Measurements from ENCODE around the gene SORBS2. TPM values are rescaled to one million over a fixed set of nuclear protein-coding genes. Genes with fewer than 3 reads are reported as not detected.

Gene SORBS2
- total RNA-seq, 1 donor: 2.1 TPM

DNA sequence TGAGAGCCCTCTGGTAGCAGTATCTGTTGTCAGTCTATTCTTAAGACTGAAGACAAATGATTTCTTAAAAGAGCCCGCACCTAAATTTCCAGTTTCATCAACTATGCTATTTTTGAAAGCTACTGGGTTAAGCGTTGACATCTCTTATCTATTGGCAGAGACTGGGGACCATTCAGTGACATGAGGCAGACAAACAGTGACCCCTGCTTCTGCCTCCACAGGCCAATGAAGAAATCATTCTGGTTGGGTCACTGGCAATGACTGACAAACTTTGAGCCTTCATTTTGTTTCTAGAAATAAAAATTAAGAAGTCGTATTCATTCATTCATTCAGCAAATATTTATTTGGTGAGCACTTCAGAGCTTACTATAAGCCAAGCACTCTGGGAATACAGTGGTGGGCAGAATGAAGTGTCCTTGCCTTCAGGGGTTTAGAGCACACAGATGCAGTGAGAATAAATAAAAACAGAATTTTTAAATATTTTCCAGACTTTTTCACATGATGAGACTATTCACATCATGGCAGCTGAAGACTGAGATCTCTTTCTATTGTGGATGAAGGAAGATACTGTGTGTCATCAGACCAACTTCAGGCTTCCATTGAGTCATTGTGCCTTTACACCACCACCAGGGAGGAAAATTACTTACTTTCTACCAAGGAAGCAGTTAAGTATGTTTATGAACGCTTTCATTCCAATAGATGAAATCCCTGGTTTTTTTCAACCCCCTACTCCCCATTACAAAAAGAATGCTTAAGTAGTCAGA lies 36.0 kb downstream of the SORBS2 start:
- Histone ChIP-seq H3K4me1 (ENCODE audit: insufficient read depth, low read length) (no peaks in the 10 kb centered on the region), H3K9me3 (ENCODE audit: low read depth, low read length) (no peaks in the 10 kb centered on the region), H3K4me3 (ENCODE audit: low read length) (no peak overlapping the region)

DNA sequence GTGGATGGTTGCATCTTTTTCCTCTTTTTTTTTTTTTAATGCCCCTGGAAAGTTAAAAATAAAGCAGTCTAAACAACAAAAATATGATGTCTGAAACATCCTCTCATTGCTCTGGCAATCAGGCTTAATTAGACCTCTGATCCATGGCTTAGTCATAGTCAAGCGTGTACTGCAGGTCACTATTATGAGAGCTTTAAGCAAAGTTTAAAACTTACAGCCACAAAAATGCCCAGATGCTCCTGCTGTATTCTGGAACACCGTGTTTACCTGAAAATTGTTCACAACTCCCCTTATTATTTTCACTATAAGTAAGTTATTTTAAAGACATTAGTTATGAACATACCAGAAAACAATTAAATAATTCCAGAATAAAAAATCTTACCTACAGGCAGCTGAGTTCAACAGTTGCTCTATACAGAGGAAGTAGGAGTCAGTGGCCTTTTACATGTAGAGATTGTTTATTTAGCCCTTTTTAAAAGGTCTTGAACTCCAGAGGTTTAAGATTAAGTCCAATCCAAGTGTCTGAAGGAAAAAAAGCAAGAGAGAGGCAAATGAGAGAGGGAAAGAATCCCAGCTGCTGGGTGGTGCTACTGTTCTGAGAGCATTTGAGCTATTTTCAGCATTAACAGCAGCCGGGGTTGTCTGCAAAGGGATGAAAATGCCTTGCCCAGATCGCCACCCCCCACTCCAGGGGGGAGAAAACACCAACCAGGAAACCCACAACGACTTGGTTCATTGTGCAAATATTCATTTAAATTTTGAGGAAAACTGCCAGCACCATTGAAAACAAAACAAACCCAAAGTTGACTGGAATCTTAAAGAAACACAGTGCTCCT lies 36.9 kb downstream of the SORBS2 start:
- H3K4me1 ChIP-seq (ENCODE audit: insufficient read depth, low read length): no peaks in the 10 kb centered on the region

More for the DNA sequence above, 36.0 kb downstream of the SORBS2 start:
- H3K27me3 ChIP-seq (ENCODE audit: insufficient read depth, low read length): no peaks in the 10 kb centered on the region

DNA sequence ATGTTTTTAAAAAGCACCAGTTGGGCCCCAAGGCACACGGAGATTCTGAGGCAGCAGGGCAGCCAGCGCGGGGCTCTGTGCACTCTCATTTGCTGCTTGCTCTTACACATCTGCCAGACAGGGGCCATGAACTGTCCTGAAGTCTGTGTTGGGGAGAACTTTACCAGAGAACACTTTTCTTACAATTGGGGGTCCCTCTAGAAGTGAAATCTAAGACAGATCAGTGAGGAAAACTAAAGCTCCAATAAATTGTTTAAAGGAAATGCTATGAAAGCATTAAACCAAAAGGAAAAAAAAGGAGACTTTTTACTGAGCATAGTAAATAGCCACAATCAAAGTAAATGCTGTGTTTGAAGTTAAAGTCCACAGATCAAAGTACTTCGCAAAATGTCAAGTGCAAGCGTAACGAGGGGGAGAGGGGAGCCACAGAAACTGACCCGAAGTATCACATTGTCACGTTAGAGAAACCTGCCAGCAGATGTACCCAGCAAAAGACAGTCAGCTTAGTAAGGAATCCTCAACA lies 37.8 kb downstream of the SORBS2 start:
- Histone ChIP-seq H3K4me1 (ENCODE audit: insufficient read depth, low read length) (no peaks in the 10 kb centered on the region), H3K4me3 (ENCODE audit: low read length) (no peak overlapping the region), H3K9me3 (ENCODE audit: low read depth, low read length) (no peaks in the 10 kb centered on the region), H3K27me3 (ENCODE audit: insufficient read depth, low read length) (no peaks in the 10 kb centered on the region)

More for the DNA sequence above, 36.9 kb downstream of the SORBS2 start:
- Histone ChIP-seq H3K9me3 (ENCODE audit: low read depth, low read length) (no peaks in the 10 kb centered on the region), H3K27me3 (ENCODE audit: insufficient read depth, low read length) (no peaks in the 10 kb centered on the region), H3K4me3 (ENCODE audit: low read length) (no peak overlapping the region)

DNA sequence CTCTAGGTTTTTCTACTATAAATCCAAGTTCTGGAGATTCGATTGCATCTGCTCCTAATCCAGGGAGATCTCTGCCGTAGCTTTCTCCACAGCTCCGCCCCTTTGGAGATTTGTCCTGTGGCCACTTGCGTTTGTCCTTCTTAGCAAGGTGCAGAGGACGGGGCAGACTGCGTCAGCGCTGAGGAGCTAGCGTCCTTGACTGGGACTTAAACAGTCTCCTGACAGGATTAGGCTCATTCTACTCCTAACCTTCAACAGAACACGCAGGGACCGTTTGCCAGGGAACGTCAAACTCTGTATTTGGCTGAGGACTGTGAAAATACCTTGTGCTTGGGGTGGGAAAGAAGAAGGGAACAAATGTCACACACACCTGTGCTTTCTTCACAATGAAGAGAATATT lies 38.6 kb downstream of the SORBS2 start:
- no peaks in the 10 kb centered on the region for H3K4me1 ChIP-seq (ENCODE audit: insufficient read depth, low read length)
- no peaks in the 10 kb centered on the region for H3K27me3 ChIP-seq (ENCODE audit: insufficient read depth, low read length)
- no peaks in the 10 kb centered on the region for H3K9me3 ChIP-seq (ENCODE audit: low read depth, low read length)
- no peak overlapping the region for H3K4me3 ChIP-seq (ENCODE audit: low read length)

DNA sequence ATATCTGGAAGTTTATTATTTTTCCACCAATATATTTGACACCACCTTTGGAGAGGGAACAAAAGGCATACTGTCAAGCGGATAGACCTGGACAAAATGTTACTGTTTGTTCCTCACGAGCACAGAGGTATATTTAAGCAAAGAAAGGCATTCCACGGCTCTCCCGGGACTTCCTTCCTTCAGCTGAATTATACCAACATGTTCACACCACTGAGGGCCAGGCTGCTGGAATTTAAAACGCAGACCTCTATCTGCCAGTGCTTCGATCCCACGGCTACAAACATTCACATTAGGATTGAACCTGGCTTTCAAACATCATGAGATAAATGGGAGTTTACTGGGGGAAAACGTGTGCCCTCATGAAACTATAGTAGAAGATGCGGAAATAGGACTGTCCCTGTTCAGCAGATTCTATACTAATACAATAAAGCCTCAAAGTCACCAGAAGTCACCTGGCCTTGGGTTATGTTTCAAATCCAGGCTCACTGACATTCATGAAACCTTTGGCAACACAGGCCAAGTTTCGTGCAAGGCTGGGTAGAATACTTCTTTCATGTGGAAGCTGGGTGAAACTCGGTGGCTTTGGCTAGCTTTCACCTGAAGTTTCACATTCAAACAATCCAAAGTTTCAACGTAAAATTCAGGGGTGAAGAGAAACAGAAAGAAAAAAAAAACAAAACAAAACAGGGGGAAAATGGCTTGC lies 39.5 kb downstream of the SORBS2 start:
- H3K4me1 ChIP-seq (ENCODE audit: insufficient read depth, low read length): no peaks in the 10 kb centered on the region
- H3K27me3 ChIP-seq (ENCODE audit: insufficient read depth, low read length): no peaks in the 10 kb centered on the region
- H3K9me3 ChIP-seq (ENCODE audit: low read depth, low read length): no peaks in the 10 kb centered on the region
- H3K4me3 ChIP-seq (ENCODE audit: low read length): no peak overlapping the region

DNA sequence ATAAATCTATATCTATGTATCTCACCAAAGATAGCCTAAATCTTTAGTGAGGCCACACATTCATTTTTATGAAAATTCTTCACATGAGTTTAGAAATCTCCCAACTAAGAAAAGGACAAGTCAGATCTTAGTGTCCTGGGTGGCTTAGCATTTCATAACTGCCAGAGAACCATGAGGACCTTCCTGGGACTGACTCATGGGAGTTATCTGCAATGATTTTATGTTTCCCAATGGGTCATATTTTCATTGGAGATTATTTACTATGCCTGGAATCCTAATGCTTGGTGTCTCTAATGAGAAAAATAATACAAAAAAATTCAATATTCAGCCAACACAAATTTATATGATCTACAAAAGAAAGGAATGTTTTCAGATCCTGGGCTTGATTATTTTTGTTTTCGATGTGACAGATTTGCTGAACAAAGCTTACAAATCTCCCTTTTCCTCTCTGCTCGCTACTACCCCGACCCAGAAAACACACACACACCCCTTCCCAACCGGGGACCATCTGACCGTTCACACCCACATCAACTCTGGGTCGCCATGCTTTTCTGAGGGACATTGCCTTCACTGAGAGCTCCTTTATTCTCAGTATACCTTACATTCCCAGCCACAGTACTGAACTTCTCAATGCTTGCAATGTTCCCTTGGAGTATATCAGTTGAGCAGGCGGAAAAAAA lies 40.1 kb downstream of the SORBS2 start:
- Histone ChIP-seq H3K27me3 (ENCODE audit: insufficient read depth, low read length) (no peaks in the 10 kb centered on the region), H3K4me3 (ENCODE audit: low read length) (no peak overlapping the region), H3K9me3 (ENCODE audit: low read depth, low read length) (no peaks in the 10 kb centered on the region), H3K4me1 (ENCODE audit: insufficient read depth, low read length) (no peaks in the 10 kb centered on the region)

DNA sequence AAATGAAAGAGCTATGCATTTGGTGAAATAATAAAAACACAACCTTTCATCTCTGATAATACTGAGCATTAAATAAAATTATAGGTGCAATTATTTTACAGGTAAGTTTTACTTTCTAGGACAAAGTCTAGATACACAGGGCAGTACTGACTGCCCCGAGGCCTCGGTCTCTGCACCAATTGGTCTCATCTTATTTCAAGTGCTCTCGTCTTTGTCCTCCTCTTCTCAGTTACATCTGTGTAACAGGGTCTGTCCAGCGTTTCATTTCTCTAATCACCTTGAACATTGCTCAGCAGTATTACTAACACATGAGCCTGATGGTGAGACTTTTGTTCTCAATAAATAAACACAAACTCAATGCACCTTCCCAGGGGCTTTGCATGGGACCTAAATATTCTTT lies 44.5 kb downstream of the SORBS2 start:
- H3K4me3 ChIP-seq (ENCODE audit: low read length): no peak overlapping the region
- H3K9me3 ChIP-seq (ENCODE audit: low read depth, low read length): no peaks in the 10 kb centered on the region
- no peaks in the 10 kb centered on the region for H3K27me3 ChIP-seq (ENCODE audit: insufficient read depth, low read length)
- H3K4me1 ChIP-seq (ENCODE audit: insufficient read depth, low read length): no peaks in the 10 kb centered on the region

DNA sequence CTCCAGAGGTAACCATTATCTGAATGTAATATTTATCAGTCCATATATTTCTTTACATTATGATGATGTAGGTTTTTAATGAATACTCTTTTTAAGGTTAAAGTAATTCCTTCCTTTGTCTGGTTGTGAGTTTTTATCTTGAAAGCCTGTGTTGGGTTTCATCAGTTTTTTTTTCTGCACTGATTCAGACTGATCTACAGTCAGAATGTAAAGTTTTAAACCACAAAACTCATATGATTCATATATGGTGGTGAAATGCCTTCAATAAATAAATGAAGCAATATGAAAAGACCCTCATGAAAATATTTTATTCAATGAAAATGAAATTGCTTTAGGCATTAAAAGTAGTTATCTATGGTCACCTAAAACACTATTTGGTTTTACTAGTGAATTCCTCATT lies 47.1 kb downstream of the SORBS2 start:
- Histone ChIP-seq H3K4me1 (ENCODE audit: insufficient read depth, low read length) (no peaks in the 10 kb centered on the region), H3K9me3 (ENCODE audit: low read depth, low read length) (no peaks in the 10 kb centered on the region), H3K27me3 (ENCODE audit: insufficient read depth, low read length) (no peaks in the 10 kb centered on the region), H3K4me3 (ENCODE audit: low read length) (no peak overlapping the region)

DNA sequence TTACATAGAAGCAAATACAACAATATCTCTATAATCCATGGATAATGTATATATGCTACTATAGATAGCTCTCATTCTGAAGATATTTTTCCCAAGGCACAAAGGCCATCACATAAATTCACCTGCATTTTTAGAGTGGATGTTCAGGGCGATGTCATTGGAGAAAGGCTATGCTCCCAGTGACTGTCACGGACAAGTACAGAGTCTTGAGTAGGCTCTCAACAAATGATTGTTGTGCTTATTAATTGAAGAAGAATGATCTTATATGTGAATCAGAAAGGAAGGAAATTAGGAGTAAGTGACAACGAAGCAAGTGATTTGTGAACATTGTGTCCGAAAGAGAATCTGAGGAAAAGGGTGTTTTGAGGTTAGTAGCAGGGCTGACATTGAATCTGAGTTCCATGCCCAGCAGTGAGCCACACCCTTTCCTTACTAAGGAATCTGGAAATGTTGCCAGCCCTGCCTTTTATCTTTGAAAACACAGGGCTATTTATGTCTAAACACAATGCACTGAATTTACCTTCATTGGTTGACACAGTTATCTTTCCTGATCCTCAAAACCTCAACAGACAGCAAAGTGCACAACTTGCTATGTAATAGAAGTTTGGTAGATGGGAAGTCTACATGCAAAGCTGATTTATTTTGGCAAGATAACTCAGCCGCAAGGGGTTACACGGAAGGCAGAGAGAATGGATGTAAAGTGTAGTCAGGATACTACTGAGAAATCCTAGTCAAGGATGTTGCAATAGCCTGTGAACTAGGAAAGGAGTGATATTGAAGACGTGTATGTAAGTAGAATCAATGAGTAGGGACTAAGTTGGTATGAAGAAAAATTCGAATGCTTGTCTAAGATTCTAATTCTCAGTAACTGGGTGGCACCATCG lies 50.4 kb downstream of the SORBS2 start:
- H3K4me3 ChIP-seq (ENCODE audit: low read length): no peak overlapping the region
- H3K9me3 ChIP-seq (ENCODE audit: low read depth, low read length): no peaks in the 10 kb centered on the region
- H3K4me1 ChIP-seq (ENCODE audit: insufficient read depth, low read length): no peaks in the 10 kb centered on the region
- no peaks in the 10 kb centered on the region for H3K27me3 ChIP-seq (ENCODE audit: insufficient read depth, low read length)

DNA sequence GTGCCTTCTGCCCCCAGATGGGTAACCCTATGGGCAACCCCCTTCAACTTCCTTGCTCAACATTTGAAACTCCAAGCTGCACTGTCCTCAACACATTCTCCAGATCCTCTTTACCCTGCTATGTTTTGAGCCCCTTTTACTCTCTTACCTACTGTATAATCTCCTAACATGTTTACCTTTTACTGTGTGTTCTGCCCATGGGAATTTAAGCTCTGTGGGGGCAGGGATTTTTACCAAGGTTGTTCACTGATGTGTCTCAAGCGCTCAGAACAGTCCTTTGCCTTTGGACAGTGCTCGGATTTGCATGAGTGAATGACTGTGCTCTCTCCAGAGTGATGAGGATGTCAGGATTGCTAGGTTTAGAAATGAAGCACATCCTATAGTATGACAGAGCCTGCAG lies 53.2 kb downstream of the SORBS2 start:
- H3K4me1 ChIP-seq (ENCODE audit: insufficient read depth, low read length): no peaks in the 10 kb centered on the region
- H3K4me3 ChIP-seq (ENCODE audit: low read length): no peak overlapping the region
- no peaks in the 10 kb centered on the region for H3K9me3 ChIP-seq (ENCODE audit: low read depth, low read length)
- peaks cover 3% of the 10 kb centered on the region for H3K27me3 ChIP-seq (ENCODE audit: insufficient read depth, low read length)

DNA sequence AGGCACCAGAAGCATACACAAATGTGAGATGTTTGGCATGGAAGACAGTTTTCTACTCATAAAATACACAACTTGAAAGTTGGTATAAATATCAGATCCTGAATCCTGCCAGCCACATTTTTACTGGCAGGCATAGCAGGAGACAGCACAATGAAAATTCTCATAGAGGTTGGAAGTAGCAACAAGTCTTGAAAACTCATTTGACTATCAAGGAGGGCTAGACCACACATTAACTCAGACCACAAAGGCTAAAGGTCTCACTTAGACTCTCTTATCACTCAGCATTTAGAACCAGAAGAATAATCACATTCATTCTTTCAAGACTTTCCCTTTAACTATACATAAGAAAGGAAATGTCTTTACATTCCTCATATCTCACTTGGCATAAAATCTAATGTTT lies 56.5 kb downstream of the SORBS2 start:
- H3K9me3 ChIP-seq (ENCODE audit: low read depth, low read length): no peaks in the 10 kb centered on the region
- no peaks in the 10 kb centered on the region for H3K4me1 ChIP-seq (ENCODE audit: insufficient read depth, low read length)
- peaks cover 8% of the 10 kb centered on the region for H3K27me3 ChIP-seq (ENCODE audit: insufficient read depth, low read length)
- no peak overlapping the region for H3K4me3 ChIP-seq (ENCODE audit: low read length)

DNA sequence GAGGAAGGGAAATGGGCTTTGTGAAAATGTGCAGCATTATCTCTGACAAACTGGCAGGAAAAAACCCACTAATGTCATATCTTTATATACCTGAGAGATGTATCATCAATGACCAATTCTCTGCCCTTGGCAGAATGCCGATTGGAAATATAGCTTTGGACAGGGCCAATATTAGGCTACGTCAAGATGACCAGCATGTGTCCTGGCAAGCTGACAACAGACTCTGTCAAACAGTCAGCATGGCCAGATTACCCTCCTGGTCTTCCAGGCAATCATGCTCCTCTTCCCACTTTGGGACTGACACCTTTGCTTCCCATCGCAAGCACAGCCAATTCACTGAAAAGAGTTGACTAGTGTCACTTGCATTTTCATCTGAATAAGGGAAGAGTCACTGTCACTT lies 57.0 kb downstream of the SORBS2 start:
- no peak overlapping the region for H3K4me3 ChIP-seq (ENCODE audit: low read length)
- no peaks in the 10 kb centered on the region for H3K4me1 ChIP-seq (ENCODE audit: insufficient read depth, low read length)
- no peaks in the 10 kb centered on the region for H3K9me3 ChIP-seq (ENCODE audit: low read depth, low read length)
- peaks cover 11% of the 10 kb centered on the region for H3K27me3 ChIP-seq (ENCODE audit: insufficient read depth, low read length)

DNA sequence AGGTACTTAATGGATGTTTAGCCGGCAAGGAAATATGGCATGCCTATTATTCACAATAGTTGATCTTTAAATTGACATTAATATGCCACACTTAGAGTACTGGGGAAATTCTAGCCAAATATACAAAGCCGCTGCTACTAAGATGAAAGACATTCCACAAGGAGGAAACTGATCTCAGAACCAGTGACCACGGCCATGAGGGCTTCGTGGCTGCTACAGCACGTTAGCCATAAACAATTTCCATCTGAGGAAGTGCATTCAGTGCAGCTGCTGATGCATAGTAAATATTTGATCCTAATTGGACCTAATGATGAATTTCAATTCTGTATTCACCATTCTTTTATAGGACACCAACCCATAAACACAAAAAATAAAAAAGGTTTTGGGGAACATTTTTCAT lies 59.1 kb downstream of the SORBS2 start:
- Histone ChIP-seq H3K4me3 (ENCODE audit: low read length) (no peak overlapping the region), H3K9me3 (ENCODE audit: low read depth, low read length) (no peaks in the 10 kb centered on the region), H3K4me1 (ENCODE audit: insufficient read depth, low read length) (no peaks in the 10 kb centered on the region), H3K27me3 (ENCODE audit: insufficient read depth, low read length) (peaks cover 14% of the 10 kb centered on the region)

DNA sequence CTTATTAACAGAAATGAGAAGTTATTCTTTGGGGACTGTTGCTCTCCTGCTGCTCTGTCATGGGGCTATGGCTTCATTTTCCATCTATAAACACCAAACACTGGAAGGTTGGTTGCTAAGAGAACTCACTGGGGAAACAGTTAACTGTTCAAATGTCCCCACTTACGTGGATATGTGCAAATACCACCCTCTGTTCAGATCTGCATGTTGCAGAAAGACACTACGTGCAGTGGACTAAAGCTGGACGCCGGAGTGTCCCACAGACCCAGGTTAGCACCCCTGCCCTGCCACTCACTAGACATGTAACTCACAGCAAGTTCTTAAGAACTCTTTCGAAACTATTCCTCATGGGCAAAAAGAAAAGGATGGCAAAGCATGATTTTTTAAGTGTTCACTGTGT lies 62.1 kb downstream of the SORBS2 start:
- H3K4me3 ChIP-seq (ENCODE audit: low read length): no peak overlapping the region
- H3K4me1 ChIP-seq (ENCODE audit: insufficient read depth, low read length): no peaks in the 10 kb centered on the region
- H3K9me3 ChIP-seq (ENCODE audit: low read depth, low read length): no peaks in the 10 kb centered on the region
- peaks cover 16% of the 10 kb centered on the region for H3K27me3 ChIP-seq (ENCODE audit: insufficient read depth, low read length)
